Kidney glomerular epithelial cell (primary cell): ENCODE data around the gene ATXN7L1.

Experiments used
- DNase-seq: peaks from one replicate; lab custom pipeline; 2025; lab: John Stamatoyannopoulos, UW

ATXN7L1 gene, protein sequence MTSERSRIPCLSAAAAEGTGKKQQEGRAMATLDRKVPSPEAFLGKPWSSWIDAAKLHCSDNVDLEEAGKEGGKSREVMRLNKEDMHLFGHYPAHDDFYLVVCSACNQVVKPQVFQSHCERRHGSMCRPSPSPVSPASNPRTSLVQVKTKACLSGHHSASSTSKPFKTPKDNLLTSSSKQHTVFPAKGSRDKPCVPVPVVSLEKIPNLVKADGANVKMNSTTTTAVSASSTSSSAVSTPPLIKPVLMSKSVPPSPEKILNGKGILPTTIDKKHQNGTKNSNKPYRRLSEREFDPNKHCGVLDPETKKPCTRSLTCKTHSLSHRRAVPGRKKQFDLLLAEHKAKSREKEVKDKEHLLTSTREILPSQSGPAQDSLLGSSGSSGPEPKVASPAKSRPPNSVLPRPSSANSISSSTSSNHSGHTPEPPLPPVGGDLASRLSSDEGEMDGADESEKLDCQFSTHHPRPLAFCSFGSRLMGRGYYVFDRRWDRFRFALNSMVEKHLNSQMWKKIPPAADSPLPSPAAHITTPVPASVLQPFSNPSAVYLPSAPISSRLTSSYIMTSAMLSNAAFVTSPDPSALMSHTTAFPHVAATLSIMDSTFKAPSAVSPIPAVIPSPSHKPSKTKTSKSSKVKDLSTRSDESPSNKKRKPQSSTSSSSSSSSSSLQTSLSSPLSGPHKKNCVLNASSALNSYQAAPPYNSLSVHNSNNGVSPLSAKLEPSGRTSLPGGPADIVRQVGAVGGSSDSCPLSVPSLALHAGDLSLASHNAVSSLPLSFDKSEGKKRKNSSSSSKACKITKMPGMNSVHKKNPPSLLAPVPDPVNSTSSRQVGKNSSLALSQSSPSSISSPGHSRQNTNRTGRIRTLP

DNA sequence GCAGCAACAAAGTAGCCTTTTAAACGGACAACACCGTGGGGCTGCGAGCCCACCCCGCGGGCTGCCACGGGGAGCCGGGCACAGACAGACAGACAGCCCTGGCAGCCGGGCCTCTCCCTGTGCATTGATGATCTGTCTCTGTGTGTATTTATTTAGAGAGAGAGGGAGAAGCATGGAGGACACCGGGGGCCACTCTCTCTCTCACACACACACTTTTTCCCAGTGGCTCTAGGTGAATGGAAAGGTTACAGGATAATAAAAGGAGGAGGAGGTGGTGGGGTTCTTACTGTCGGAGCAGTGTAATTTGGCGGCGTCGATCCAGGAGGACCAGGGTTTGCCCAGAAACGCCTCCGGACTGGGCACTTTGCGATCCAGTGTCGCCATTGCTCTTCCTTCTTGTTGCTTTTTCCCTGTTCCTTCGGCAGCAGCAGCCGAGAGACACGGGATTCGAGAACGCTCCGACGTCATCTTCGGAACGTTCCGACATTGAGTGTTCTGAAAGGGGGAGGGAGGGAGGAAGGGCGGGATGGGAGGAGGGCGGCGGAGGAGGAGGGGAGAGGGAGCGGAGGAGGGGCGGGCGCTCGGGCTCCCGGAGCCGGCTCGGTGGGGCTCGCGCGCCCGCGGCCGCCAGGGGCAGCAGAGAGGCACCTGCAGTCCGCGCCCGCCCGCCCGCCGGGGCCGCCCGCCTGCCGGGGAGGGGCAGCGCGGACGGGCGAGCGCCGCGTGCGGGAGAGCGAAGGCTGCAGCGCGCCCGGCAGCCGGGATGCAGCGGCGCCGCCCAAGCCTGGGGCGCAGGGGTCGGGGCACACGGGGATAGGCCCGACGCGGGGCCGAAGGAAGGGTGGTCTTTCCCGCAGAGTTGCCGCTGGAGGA, at the start of gene ATXN7L1:
TSS of gene ATXN7L1 (minus strand) at position 509 of the 873 bp plus-strand sequence. CDS start at position 468, 41 bp downstream.
- peak; percentile 92 for DNase-seq

DNA sequence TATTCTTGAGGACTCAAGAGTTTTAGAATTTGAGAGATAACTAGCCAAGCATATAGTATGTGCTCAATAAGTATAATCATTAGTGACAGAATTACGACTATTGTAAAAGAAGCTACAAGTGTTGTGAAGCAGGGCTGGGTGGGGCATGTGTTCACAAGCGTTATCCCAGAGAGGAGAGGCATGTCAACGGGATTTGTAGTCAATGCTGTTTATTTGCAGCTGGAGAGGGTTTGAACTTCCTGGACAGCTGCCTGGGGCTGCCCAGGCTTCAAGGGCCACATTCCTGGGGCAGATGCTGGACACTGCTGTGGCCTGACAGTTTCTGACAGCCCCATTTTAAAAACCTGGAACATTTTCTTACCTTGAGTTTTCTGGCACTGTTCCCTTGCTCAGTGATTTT, 49.7 kb upstream of the ATXN7L1 start:
- DNase-seq: no peak

DNA sequence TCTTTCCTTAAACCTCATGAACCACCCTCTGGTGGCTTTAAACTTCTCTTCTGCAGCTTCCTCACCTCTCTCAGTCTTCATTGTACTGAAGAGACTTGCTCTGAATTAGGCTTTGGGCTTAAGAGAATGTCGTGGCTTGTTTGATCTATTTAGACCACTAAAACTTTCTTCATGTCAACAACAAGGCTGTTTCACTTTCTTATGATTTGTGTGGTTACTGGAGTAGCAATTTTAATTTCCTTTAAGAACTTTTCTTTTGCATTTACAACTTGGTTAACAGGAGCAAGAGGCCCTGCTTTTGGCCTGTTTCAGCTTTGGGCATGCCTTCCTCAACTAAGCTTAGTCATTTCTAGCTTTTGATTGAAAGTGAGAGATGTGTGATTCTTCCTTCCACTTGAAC, 48.5 kb upstream of the ATXN7L1 start:
- DNase-seq: no peak

DNA sequence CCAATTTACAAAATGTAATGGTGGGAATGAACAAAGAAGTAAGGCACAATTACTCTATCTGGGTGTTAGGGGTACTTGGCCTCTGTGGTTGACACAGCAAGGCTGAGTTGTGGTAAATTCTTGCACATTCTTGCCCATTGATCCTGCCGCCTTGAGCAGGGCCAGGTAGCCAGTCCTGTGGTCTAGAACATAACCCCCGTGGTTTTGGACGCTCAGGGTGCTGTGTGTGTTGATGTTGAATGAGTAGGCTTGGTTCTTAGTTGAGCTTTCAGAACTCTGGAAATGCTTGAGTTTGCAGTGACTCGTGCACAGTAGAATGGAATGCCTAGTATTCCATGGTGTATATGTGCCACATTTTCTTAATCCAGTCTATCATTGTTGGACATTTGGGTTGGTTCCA, 44.4 kb upstream of the ATXN7L1 start:
- DNase-seq: peak; percentile 20

DNA sequence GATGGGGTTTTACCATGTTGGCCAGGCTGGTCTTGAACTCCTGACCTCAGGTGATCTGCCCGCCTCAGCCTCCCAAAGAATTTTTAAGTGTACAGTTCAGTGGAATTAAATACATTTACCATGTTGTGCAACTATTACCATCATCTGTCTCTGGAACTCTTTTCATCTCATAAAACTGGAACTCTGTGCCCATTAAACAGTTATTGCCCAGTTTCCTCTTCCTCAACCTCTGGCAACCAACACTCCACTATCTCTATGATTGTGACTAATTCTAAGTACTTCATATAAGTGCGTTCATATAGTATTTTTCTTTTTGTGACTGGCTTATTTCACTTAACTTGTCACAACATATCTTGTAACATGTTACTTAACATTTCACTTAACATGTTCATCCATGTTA, 41.3 kb upstream of the ATXN7L1 start:
- no peak for DNase-seq

DNA sequence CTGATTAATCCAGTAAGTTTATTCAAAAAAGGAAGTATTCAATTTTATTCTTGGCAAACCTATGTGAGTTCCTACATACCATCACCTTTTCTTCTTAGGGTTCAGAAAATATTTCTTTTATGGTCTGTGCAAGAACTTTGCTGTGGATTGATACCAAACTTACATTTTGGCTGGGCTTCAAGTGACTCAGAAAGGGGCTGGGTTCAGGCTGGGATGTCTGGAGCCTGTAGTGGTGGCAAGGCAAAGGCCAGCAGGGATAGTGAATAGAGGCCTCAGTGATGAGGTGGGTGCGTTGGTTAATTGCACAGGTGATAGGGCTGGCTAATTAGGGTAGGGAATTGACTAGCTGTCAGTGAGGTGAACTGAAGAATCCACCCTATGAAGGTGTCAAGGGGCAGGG, 40.2 kb upstream of the ATXN7L1 start:
- no peak for DNase-seq

DNA sequence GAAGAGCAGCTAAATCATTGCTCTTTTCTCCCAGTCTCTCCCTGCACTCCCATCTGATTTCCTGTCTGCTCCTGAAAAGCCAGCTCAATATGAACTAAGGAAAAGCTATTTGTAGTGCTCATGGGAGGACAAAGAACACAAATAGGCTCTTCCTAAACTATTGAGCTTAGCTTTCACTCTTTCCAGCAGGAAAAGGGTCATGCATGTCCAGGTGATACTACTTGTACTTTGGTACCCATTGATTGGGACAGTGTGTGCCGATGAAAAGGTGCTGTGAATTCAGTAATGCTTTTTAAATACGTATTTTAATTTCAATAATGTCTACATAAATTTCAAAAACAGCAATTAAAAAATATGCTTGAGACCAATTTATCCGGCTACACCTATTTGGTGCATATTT, 37.5 kb upstream of the ATXN7L1 start:
- no peak for DNase-seq

DNA sequence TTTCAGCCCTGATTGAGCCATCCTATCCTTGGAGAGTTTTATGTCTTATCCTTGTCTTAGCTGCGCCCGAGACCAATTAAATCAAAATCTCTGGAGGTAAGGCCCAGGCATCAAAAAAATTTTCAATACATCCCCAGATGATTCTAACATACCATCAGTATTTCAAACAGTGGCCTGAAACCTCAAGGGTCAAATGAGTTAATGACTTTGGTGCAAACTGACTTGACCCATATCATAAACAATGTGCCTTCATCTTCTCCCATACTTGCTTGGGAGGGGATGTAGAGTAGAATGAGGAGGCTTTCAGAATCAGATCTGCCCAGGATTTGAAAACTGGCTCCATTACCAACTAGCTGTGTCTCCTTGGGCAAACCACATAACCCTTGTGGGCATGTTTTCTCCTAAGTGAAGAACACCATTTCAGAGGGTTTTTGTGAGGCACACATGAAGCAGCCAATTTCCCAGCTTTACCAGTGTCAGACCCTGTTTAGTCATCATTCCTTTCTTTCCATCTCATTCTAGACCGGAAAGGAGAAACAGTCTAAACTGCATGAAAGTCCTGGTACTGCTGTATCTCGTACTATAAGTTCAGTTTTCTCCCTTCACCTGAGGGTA, 35.7 kb upstream of the ATXN7L1 start:
- no peak for DNase-seq

DNA sequence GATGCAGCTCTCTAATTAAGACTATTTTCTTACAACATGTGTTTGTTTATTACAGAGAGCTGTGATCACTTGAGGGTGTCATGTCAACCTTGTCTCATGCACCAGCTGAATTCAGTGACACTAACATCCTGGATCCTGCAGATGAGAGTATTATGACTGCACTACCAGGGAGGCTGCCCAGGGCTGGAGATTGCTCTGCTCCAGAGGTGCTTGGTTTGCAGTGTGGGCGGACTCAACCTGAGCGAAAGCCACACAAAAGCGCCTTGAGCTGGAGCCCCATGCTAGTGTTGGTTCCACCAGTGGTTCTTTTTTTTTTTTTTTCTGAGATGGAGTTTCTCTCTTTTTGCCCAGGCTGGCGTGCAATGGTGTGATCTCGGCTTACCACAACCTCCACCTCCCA, 33.8 kb upstream of the ATXN7L1 start:
- DNase-seq: no peak

DNA sequence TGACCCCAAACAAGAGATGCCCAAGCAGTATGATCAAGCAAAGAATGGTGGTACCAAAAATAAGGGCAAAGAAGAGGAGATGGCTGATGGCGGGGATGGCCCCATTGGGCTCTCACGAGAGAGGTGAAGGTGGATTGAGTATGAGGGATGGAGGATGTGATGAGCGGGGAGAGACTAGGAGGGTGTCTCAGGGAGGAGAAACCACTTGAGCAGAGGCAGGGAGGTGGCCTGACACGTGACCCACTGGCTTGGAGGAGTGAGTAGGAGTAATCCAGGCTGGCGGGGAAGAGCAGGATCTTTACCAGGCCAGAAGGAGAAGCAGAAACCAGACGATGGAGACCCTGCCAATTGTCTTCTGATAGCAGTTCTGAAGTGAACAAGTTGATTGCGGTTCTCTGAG, 33.3 kb upstream of the ATXN7L1 start:
- no peak for DNase-seq

DNA sequence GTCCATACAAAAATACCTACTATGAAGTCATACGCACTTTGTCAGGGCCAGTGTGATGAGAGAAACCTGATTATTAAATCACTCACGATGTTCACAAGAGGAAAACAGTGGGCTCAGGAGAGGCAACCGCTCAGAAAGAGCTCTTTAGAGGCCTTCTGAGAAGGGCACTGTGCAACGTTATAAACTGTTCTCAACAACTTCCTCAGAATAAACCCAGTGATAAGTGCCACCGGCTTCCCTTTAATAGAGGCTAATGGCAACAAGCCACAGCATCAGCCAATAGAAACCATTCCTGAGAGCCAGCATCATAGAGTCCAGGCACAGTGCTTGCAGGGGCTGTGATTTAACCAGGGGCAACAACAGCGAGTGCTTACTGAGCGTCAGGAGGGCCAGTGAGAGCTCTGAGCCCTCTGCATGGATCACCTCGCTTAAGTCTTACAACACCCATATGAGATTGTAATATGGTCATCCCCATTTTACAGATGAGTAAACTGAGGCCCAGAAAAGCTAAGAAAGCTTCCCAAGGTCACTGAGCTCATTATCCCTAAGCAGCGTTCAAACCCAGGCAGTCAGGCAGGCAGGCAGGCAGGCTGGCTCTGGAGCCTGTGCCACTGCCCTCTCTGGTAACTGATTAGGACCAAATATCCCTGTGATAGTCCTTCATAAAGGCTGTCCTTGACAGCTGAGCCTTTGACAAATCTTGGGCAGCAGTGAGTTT, 30.9 kb upstream of the ATXN7L1 start:
- no peak for DNase-seq

DNA sequence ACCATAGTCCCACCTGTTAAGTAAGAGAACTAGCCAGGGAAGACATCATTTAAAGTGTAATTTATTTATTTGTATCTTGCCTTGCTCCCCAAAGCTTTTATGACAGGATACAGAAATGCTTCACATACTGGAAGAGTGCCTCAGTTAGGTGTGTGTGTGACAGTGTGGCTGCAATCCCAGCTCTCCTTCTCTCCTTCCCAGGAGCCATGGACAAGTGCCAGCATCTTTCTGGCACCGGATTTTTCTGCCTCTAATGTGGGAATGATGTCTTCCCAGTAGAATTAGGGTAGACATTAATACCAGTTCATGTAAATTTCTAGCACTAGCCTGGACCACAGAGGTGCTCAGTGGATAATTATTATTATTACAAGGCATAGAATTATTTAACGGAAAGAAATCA, 30.3 kb upstream of the ATXN7L1 start:
- DNase-seq: no peak

DNA sequence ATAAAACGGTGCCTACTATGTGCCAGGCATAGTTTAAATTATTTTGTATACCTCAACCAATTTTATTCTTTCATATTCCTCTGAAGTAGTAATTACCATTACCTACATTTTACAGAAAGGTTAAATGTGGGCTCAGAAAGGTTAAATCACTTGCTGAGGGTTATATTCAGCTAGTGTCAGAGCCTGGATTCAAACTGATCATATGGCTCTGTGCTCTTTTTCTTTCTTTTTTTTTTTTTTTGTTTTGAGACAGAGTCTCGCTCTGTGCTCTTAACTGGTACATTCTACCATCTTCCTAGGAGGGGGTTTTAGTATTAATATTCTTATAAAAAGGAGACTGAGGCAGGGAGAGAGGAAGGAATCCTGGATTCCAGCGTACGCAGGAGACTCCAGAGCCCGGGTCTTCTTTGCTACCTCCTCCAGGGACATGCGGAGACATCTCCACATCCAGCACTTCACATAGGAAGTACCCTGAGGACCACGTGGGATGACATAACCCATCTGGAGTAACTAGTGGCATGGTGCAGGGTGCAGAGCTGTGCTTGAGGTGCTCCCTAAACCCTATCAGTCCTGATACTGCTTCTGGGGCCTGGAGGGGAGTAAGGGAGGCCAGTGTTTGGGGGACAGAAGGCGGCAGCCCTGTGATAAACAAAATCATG, 29.6 kb upstream of the ATXN7L1 start:
- DNase-seq: no peak

DNA sequence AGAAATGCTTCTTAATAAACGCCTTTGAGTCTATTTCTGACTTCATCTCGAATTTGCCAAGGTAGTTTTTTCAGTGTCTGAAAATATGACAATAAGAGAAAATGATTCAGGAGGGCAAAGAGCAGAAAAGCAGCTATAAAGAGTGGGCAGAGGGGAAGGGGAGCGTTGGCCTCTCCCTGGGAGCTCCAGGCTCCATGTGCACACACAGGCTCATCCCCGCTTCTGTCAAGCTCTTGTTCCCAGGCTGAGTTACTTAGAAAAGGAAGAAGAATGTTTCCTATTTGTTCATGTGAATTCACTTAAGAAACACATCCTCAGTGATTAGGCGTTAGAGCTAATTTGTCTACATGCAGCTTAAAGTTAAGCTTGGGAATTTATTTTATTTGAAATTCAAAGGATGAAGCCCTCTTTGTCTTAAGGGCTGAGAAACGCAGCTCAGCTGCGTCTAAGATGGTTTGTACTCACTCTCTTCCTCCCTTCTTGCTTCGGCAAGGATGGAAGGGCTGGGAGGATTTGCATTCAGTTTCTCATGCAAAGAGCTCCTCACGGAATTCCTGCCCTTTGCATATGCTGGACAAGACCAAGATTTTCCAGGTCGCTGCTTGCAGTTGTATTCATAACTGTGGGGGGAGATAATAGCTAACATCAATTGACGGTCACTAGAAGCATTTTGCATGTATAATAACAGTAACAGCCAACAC, 29.0 kb upstream of the ATXN7L1 start:
- no peak for DNase-seq

DNA sequence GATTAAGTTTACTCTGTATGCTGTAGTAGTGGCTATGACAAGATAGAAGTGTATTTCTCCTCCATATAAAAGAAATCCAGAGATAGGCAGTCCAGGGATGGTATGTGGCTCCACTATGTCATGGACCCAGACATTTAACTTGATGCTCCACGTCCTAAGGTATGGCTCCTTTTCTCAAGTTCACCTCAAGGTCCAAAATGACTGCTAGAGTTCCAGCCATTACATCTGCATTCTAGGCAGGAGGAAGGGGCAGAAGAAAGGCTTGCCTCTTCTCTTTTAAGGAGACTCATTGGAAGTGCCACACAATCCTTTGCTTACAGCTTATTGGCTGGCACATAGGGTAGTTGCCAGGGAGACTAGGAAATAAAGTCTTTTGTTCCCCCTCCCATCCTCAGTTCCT, 27.7 kb upstream of the ATXN7L1 start:
- no peak for DNase-seq

DNA sequence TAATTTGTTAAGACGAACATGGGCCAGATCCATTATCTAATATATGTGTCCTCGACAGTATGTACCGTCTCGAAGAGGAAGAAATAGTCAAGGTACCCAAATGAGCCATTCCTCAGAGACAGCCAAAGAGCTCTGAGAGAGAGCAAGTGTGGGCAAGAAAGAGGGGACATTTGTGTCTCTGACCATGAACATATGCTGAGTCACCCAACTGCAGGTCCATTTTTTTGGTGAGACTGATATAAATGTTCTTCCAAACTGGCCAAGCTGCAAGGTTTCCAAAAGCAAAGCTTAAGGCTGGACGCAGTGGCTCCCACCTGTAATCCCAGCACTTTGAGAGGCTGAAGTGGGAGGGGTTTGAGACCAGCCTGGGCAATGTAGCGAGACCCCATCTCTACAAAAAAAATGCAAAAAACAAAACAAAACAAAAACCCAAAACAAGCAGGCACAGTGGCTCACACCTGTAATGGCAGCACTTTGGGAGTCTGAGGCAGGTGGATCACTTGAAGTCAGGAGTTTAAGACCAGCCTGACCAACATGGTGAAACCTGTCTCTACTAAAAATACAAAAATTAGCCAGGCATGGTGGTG, 26.0 kb upstream of the ATXN7L1 start:
- no peak for DNase-seq

DNA sequence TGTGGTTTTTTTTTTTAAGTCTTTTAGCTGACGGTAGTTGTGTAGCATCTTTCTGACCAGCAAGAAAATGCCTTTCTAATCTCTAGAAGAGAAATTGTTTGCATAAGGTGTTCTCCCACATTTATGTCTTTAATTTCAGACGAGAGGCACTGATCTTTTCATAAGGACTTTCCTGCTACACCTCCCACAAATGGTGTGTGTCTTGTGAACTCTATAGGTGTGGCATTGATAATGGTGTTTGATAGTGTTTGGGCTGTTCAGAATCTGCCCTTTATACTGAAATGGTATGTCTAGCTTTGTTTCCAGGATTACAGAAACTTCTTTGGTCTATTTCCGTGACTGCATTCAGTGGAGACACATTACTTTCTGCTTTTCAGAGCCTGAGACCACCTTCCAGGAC, 21.6 kb upstream of the ATXN7L1 start:
- no peak for DNase-seq

DNA sequence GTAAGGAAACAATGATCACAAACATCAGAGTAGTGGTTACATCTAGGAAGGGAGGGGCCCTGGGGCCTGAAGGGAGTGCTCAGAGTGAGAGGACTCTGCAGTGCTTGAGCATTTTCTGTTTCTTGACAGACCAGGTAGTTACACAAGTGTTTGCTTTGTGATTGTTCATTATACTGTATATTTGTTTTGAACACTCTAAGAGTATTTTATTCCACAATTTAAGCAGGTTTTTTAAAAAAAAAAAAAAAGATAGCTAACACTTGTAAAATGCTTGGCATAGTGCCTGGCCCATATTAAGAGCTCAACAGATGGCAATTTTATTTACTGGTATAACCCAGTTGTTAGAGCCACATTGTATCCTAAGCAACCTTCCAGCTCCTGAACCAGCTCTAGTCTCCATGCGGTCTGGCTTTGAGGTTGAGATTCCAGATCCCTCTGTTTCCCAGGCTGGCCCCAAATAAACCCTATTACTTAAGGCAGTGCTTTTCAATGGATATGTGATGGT, 20.1 kb upstream of the ATXN7L1 start:
- DNase-seq: no peak

DNA sequence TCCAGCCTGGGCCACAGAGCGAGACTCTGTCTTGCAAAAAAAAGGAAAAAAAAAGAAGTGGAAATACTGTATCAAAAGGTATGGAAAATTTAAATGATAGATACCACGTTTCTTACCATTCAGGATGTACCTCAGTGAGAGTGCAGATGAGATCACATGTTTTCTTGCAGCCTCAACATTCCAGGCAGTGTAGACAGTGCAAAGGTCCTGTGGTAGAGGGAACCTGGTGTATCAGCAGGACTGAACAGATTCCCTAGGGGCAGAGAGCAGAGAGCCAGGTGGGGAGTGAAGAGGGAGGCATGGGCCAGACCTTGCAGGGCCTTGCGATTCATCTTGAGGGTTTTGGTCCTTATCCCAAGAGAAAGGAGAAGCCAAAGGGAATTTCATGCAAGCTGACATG, 17.7 kb upstream of the ATXN7L1 start:
- no peak for DNase-seq
